HAP-1 (cell line): ENCODE data around the gene SLC25A22.

Experiments
- DNase-seq, 2 experiments: peaks; one replicate each; pipeline ENCODE4 v3.0.0-alpha.2; 2016 to 2020; ENCODE audit warnings: low spot score in 2 of 2
- H3K27me3 ChIP-seq: fragments of 250-450 bp; sonication (Bioruptor Pico); 2 replicates; pipeline ENCODE4 v1.5.1; 2020; ENCODE audit warnings: low read depth, mild to moderate bottlenecking, moderate library complexity
- H3K36me3 ChIP-seq: fragments of 250-450 bp; sonication (Bioruptor Pico); replicated peaks from 2 replicates; pipeline ENCODE4 v1.5.1; 2020; ENCODE audit warnings: mild to moderate bottlenecking
- H3K4me1 ChIP-seq: fragments of 250-450 bp; sonication (Bioruptor Pico); 2 replicates; pipeline ENCODE4 v1.5.1; 2020; ENCODE audit warnings: mild to moderate bottlenecking
- H3K4me3 ChIP-seq: fragments of 250-450 bp; sonication (Bioruptor Pico); 2 replicates; pipeline ENCODE4 v1.5.1; 2020; ENCODE audit warnings: mild to moderate bottlenecking, moderate library complexity
- H3K9me3 ChIP-seq: fragments of 250-450 bp; sonication (Bioruptor Pico); 2 replicates; pipeline ENCODE4 v1.5.1; 2020; ENCODE audit warnings: mild to moderate bottlenecking, moderate library complexity
- in situ Hi-C: fragments of 300-500 bp; cut with MboI; formaldehyde crosslinking; loops from 3 replicates; pipeline ENCODE4 v1.14.3; 2020; ENCODE audit warnings: low sequenced_read_pairs, inconsistent platforms, mixed read lengths

The SLC25A22 gene

DNA sequence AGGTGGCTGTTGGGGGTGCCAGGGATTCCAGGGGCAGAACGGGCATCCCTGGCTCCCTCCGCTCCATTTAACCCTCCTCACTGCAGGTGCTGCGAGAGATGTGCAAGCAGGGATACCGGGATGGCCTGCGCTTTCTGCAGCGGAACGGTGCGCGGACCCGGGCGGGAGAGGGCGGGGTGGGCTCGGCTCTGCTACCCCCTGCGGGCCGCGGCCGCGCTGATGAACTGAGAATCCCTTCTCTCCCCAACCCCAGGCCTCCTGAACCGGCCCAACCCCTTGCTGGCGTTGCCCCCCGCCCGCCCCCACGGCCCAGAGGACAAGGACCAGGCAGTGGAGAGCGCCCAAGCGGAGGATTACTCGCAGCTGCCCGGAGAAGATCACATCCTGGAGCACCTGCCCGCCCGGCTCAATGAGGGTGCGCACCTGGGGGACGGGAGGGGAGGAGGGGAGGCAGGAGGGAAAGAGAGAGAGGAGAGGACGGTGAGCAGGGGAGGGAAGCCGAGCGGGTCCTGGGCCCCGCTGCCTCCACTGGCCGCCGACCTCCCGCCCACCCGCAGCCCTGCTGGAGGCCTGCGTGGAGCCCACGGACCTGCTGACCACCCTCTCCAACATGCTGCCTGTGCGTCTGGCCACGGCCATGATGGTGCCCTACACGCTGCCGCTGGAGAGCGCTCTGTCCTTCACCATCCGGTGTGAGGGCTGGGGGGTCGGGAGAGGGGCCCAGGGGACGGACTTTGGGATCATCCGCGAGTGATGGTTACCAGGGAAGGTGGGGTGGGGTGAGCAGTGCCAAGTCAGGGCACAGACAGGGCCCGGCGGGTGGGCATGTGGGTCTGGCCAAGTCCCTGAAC lies 25.6 kb upstream of the SLC25A22 start:
- peaks cover 8% of the 10 kb centered on the region; the same call in 1 of the 2 replicates for H3K36me3 ChIP-seq
- no peak overlapping the region for H3K4me3 ChIP-seq
- DNase-seq, result no peak
- H3K4me1 ChIP-seq, result peaks cover 20% of the 10 kb centered on the region
- no peaks in the 10 kb centered on the region for H3K9me3 ChIP-seq
- H3K27me3 ChIP-seq, result no peaks in the 10 kb centered on the region
- in situ Hi-C loops, result no loop called here

DNA sequence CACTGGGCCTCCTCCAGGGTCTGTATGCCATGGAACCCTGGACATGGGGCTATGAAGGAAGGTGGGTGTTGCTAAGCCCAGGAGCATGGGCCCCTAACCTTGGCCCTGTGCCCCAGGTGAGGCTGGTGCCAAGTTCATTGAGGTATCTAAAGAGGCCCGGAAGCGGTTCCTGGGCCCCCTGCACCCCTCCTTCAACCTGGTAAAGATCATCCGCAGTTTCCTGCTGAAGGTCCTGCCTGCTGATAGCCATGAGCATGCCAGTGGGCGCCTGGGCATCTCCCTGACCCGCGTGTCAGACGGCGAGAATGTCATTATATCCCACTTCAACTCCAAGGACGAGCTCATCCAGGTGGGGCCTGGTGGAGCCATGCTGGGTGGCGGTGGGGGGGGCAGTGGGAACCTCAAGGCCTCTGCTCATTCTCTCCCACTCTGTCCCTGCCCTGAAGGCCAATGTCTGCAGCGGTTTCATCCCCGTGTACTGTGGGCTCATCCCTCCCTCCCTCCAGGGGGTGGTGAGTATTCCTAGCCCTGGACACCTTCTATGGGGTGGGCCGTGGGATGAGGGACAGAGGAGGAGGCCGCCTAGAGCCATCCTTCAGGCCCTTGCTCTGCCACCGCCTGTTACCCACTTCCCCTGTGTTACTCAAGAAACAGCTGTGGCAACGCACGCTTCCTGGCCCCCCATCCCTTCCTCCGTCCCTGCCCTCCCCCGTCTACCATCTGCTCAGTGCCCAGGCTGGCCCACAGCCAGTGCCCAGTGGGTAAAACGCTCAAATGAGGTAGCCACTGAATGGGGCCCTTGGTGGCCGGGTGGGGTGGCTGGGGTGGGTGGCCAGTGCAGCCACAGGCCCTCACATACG lies 23.7 kb upstream of the SLC25A22 start:
- in situ Hi-C loops, result no loop called here
- peaks cover 8% of the 10 kb centered on the region; the same call in 1 of the 2 replicates for H3K36me3 ChIP-seq
- DNase-seq, result no peak
- H3K9me3 ChIP-seq, result no peaks in the 10 kb centered on the region
- peaks cover 10% of the 10 kb centered on the region for H3K4me1 ChIP-seq
- no peaks in the 10 kb centered on the region for H3K27me3 ChIP-seq
- no peak overlapping the region for H3K4me3 ChIP-seq

DNA sequence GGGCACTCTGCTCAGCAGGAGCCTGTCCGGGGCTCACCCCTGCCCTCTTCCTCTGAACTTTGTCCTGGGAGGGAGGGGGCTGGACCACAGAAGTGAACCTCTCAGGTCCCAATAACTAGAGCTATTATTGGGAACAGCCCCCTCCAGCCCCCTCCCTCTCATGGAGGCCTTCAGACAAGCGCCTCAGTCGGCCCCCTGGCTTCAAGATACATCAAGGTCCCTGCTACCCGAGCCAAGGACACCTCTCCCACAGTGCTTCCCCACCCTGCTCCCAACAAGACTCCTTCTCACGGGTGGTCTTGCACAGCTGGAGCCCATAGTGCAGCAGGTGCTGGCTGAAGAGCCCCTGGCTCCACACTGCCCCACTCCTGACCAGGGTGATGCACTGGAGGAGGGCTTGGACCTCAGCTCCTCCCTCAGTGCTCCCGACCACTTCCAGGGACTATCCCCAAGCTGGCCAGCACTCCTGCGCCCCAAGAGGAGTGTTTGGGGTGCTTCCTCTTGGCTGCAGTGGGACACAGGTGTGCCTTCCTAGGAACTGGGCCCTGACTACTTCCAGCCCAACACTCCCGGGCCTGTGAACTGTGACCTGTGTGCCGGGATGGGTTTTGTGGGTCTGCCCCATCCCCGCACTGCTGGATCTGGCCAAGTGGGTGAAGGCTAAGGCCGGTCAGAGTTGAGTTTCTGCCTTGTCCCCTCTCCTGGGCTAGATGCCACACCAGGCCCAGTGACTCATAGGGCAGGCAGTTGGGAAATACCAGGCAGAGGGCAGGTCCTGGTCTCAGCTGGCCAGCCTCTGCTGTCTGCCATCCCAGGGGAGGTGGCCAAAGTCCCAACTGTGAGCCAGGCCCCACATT lies 22.8 kb upstream of the SLC25A22 start:
- DNase-seq, result no peak
- H3K36me3 ChIP-seq, result peaks cover 8% of the 10 kb centered on the region; the same call in 1 of the 2 replicates
- no peaks in the 10 kb centered on the region for H3K27me3 ChIP-seq
- H3K4me1 ChIP-seq, result peaks cover 6% of the 10 kb centered on the region; the same call in 1 of the 2 replicates
- H3K4me3 ChIP-seq, result peak overlapping the region; percentile 56
- in situ Hi-C loops, result no loop called here
- no peaks in the 10 kb centered on the region for H3K9me3 ChIP-seq

DNA sequence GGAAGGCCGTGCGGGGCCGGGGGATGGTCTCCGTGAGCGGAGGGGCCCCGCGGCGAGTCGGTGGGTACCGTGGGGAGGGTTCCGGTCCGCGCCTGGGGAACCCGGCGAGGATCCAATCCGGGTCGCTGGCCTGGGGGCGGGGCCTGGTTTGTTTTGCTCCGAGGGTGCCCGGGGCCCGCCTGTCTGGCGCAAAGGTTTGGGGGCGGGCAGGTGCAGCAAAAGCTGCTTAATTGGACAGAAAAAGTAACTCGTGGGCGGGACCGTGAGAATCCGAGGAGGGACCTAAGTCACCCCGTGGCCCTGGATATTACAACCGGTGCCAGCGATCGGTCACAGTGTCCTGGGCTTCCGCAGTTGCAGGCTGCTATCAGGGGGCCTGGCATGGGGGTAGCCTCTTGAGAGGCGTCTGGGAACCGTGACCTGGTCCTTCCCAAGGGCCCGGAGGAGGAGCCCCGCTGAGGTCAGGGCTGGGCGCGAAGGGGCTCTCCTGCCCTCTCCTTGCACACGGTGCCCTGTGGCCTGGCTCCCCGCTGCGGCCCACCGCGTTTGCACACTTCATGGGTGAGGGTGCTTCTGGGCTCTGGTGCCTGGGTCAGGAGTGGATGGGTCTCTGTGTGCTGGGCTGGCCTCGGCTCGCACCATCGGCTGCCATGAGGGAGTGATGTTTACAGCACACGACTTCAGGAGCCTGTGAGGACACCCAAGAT lies 22.0 kb upstream of the SLC25A22 start:
- DNase-seq, result peak; percentile 86 to 95
- Histone ChIP-seq H3K27me3 (no peaks in the 10 kb centered on the region), H3K9me3 (no peaks in the 10 kb centered on the region), H3K4me1 (peaks cover 6% of the 10 kb centered on the region; the same call in 1 of the 2 replicates), H3K4me3 (peak overlapping the region; percentile 56), H3K36me3 (peaks cover 4% of the 10 kb centered on the region; the same call in 1 of the 2 replicates)
- in situ Hi-C loops, result no loop called here

DNA sequence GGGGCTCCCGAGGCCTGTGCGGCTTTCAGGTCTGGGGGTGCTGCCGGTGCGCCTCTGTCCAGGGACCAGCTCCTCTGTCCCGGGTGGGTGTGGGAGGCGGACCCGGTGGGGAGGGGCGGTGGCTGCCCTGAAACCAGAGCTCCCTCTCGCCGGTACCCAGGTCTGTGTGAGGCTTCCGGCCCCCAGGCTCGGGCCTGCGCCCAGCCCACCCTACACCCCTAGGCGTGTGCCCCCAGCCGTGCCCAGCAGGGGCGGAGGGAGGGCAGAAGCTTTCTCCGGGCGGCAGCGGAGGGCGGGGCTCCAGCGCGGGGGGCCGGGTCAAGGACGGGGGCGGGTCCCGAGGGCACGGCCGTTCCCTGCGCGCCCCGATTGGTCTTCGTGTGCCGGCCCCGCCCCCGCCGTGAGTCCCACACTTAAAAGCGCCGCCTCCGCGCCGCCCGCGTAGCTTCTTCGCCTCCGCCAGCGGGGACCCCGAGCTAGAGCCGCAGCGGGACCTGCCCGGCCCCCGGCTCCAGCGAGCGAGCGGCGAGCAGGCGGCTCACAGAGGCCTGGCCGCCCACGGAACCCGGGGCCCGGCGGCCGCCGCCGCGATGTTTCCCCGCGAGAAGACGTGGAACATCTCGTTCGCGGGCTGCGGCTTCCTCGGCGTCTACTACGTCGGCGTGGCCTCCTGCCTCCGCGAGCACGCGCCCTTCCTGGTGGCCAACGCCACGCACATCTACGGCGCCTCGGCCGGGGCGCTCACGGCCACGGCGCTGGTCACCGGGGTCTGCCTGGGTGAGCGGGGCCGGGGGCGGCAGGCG lies 21.2 kb upstream of the SLC25A22 start:
- Histone ChIP-seq H3K27me3 (no peaks in the 10 kb centered on the region), H3K4me3 (peak overlapping the region; percentile 56), H3K9me3 (no peaks in the 10 kb centered on the region), H3K4me1 (peaks cover 6% of the 10 kb centered on the region; the same call in 1 of the 2 replicates), H3K36me3 (peaks cover 4% of the 10 kb centered on the region; the same call in 1 of the 2 replicates)
- DNase-seq, result peak; percentile 89 to 96
- in situ Hi-C loops, result no loop called here

DNA sequence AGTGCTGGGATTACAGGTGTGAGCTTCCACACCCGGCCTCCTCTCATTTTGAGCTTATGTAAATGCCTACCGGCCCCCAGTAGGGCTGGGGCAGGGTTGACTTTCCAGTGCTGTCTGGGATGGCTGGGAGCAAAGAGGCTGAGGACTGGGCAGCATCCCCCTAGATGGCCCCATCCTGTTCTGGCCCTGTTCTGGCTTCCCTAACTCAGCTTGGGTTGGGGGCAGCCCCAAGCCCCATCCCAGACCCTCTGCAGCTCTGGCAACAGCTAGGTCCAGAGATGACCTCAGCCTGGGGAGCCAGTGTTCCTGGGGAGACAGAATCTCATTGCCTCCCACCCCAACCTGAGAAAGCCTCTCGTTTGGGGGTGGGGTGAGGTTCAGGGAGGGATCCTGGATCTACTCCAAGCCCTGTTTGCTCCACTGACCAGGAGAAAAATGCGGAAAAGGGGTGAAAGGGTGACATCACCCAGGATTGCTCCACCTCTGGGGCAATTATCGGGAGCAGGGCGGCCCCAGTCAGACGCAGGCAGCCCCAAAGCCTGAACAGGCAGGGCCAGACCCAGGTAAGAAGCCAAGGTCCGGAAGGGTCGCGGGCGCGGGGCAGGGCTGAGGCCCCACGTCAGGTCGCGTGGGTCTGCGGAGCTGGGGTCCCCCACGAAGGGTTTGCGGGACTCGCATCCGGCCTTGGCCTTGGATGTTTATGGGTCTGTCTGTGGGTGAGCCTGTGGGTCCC lies 20.5 kb upstream of the SLC25A22 start, which contains the start of gene PNPLA2:
Gene PNPLA2 (plus strand): TSS at position 519 of the 733 bp plus-strand sequence. CDS start 805 bp downstream, outside the sequence.
- in situ Hi-C loops, result no loop called here
- Histone ChIP-seq H3K27me3 (no peaks in the 10 kb centered on the region), H3K4me3 (peak within 1 kb of the TSS; percentile 56), H3K36me3 (peaks cover 6% of the 10 kb centered on the region), H3K9me3 (no peaks in the 10 kb centered on the region), H3K4me1 (peaks cover 6% of the 10 kb centered on the region; the same call in 1 of the 2 replicates)
- no peak for DNase-seq

DNA sequence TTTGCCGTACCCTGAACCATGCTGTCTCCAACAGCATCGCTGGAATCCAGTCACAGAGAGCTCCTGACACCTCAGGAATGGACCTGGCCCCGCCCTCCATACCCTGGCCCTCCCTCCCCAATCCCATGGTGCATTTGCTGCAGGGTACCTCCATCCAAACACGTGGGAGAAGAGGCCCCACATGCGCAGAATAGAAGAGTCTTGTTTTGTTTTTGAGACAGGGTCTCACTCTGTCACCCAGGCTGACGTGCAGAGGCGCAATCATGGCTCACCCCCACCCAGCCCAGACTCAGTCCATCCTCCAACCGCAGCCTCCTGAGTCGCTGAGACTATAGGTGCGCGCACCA lies 18.3 kb upstream of the SLC25A22 start:
- Histone ChIP-seq H3K36me3 (peaks cover 27% of the 10 kb centered on the region), H3K27me3 (no peaks in the 10 kb centered on the region), H3K4me3 (no peak overlapping the region), H3K9me3 (no peaks in the 10 kb centered on the region), H3K4me1 (peaks cover 6% of the 10 kb centered on the region)
- DNase-seq, result peak; percentile 46 to 69
- in situ Hi-C loops, result no loop called here

DNA sequence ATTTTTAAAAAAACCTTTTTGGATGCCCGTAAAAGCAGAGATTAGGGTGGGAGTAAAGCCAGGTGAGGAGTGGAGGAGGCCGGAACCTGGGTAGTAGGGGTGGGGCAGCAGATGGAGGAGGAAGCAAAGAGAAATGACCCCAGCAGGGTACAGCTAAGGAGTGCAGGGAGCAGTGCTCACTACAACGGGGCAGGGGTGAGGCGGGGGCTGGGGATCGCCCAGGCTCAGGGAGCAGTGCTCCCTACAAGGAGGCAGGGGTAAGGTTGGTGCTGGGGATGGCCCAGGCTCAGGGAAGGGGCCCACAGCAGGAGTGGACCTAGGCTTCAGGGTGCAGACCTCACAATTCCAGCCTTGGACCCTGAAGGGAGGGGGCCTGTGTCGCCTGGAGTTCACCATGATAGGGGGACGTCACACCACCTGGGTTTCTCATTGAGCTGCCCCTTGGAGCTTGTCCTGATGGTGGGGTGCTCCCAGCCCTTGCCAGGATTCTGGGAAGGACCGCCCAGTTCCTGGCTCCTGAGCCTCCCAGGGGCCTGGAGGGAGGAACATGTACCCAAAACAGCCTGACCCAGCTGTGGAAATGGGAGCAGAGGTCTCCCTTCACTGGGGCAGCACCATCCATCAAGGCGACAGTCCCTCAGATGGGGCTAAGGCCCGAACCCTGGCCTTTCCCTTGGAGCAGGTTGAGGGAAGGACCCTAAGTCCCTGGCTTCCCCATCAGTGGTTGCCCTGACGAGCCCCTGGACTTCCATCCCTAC lies 17.8 kb upstream of the SLC25A22 start:
- H3K9me3 ChIP-seq, result no peaks in the 10 kb centered on the region
- peaks cover 12% of the 10 kb centered on the region for H3K4me1 ChIP-seq
- in situ Hi-C loops, result no loop called here
- no peaks in the 10 kb centered on the region for H3K27me3 ChIP-seq
- DNase-seq, result no peak
- peaks cover 33% of the 10 kb centered on the region for H3K36me3 ChIP-seq
- no peak overlapping the region for H3K4me3 ChIP-seq

DNA sequence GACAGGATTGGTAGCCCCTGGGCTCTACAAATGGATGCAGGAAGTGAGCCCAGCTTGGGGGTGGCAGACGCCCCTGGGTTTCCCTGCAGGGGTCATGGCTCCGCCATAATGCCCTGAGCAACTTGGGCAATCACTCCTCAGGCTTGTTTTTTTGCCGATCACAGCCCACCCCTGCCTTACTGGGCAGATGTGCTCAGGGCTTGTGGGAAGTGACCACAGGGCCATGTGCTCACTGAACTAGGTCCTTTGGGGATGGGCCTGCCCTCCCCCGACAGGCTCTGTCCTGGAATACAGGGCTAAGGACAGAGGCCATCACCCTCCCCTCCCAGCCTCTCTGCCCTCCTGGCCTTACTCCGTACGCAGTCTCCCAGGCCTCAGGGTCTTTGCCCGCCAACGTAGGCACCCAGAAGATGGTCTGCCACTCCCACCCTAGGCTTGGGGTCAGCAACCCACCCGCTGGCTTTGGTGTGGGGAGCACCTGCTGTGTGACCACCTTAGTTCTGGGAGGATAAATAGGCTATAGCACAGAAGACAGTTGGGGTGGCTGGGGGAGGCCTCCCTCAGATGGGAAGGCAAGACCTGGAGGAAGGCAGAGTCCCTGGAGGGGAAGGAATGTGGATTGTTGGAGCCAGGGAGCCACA lies 15.5 kb upstream of the SLC25A22 start:
- peaks cover 48% of the 10 kb centered on the region for H3K36me3 ChIP-seq
- H3K9me3 ChIP-seq, result no peaks in the 10 kb centered on the region
- no peak overlapping the region for H3K4me3 ChIP-seq
- DNase-seq, result peak in 1 of 2 experiments; percentile 52
- H3K4me1 ChIP-seq, result peaks cover 6% of the 10 kb centered on the region
- H3K27me3 ChIP-seq, result no peaks in the 10 kb centered on the region
- in situ Hi-C loops, result no loop called here

DNA sequence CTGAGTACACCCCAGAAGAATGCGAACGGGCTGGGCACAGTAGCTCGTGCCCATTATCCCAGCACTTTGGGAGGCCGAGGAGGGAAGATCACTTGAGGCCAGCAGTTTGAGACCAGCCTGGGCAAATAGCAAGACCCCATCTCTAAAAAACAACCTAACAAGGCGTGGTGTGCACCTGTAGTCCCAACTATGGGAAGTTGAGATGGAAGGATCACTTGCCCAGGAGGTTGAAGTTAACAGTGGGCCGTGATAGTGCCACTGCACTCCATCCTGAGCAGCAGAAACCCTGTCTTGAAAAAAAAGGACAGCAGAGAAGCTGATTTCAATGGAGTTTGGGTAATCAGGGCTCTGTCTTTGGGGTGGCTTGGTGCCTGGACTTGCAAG lies 15.0 kb upstream of the SLC25A22 start:
- Histone ChIP-seq H3K4me1 (peaks cover 11% of the 10 kb centered on the region), H3K4me3 (no peak overlapping the region), H3K36me3 (peaks cover 48% of the 10 kb centered on the region), H3K27me3 (no peaks in the 10 kb centered on the region), H3K9me3 (no peaks in the 10 kb centered on the region)
- in situ Hi-C loops, result no loop called here
- no peak for DNase-seq

DNA sequence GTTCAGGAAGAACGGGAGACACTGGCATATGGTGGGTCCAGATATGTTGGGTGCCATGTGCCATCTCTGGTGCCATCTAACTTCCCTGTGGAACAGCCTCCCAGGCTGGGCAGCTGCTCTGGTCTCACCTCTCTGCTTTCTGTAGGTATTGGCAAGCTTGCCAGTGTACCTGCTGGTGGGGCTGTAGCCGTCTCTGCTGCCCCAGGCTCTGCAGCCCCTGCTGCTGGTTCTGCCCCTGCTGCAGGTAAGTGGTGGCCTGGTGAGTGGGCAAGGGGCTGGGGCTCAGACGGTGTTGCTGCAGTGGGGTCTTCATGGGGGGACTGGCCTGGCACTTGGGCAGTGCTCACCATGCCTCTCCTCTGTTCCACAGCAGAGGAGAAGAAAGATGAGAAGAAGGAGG lies 14.3 kb upstream of the SLC25A22 start:
- Histone ChIP-seq H3K4me1 (peaks cover 16% of the 10 kb centered on the region), H3K4me3 (no peak overlapping the region), H3K36me3 (peaks cover 48% of the 10 kb centered on the region), H3K27me3 (no peaks in the 10 kb centered on the region), H3K9me3 (no peaks in the 10 kb centered on the region)
- DNase-seq, result no peak
- in situ Hi-C loops, result no loop called here
